K562 (cell line): ENCODE results near the gene C6orf89. TPM values are rescaled to one million over a fixed set of nuclear protein-coding genes. Genes with fewer than 3 reads are reported as not detected.
A peak's percentile ranks its signal among the peaks of the same experiment; 100 is the strongest.

Source experiments
- ATAC-seq: fragments of 200-7000 bp; cut with Tn5 transposase; 3 replicates; pipeline ENCODE4 v1.9.1; 2020; ENCODE audit warnings: moderate library complexity
- BruUV-seq: library from RNA; stranded (reverse); fragments of 400-500 nt; replicated peaks from 2 replicates; lab custom pipeline; 2021; lab: Mats Ljungman, UMichigan
- CTCF ChIA-PET: fragments of 300-600 bp; formaldehyde crosslinking; extraction: SDS; loops from one replicate; lab custom pipeline; 2021; ENCODE audit warnings: low intra/inter-chr PET ratio; lab: Yijun Ruan, JAX
- POLR2A ChIA-PET: fragments of 300-600, 350-650 bp; sonication (Branson Sonifier 250); formaldehyde crosslinking; extraction: SDS; loops from one replicate; lab custom pipeline; 2021; ENCODE audit warnings: antibody characterized with exemption, inconsistent platforms; lab: Yijun Ruan, JAX
- DNase-seq, 4 experiments: peaks; one replicate each; pipeline versions ENCODE4 v3.0.0 to v3.0.0-alpha.2; 2011 to 2018; ENCODE audit warnings: low spot score in 3 of 4, mixed read lengths in 3 of 4; ENCODE audit errors: extremely low read depth in 1 of 4
- FAIRE-seq: peaks from 2 replicates; lab custom pipeline; 2011; peaks lifted over from hg19 to GRCh38; lab: Jason Lieb, UNC
- H2AFZ ChIP-seq: 2 replicates; pipeline ENCODE4 v1.6.0; 2011; ENCODE audit warnings: low read depth, low read length, control low read depth, inconsistent platforms
- H3K27ac ChIP-seq: fragments of 200-600 bp; 3 replicates; pipeline ENCODE4 v1.8.0; 2011; ENCODE audit warnings: low read depth, mild to moderate bottlenecking, control low read depth, inconsistent platforms, low read length, moderate library complexity, mixed read lengths; ENCODE audit errors: extremely low read depth
- H3K27me3 ChIP-seq, 2 experiments: fragments of 300-600 bp in 1 of 2; 2 replicates in 1 of 2; 3 replicates in 1 of 2; pipeline versions ENCODE4 v1.6.0 to v1.8.0; 2011; ENCODE audit warnings: inconsistent platforms in 2 of 2, low read length in 2 of 2, mild to moderate bottlenecking in 1 of 2, mixed read lengths in 1 of 2, moderate library complexity in 1 of 2; ENCODE audit not compliant: control insufficient read depth in 2 of 2, insufficient read depth in 2 of 2
- H3K36me3 ChIP-seq: fragments of 300-600 bp; 3 replicates; pipeline ENCODE4 v1.8.0; 2011; ENCODE audit warnings: mild to moderate bottlenecking, low read length, inconsistent platforms; ENCODE audit not compliant: control insufficient read depth, insufficient read depth
- H3K4me1 ChIP-seq, 2 experiments: fragments of 200-600 bp in 1 of 2; replicated peaks in 1 of 2; 2 replicates in 1 of 2; 3 replicates in 1 of 2; pipeline versions ENCODE4 v1.5.1 to v1.8.0; 2011; ENCODE audit warnings: inconsistent platforms in 2 of 2, low read length in 2 of 2, mild to moderate bottlenecking in 1 of 2, mixed read lengths in 1 of 2, moderate library complexity in 1 of 2; ENCODE audit not compliant: control insufficient read depth in 2 of 2, insufficient read depth in 2 of 2
- H3K4me2 ChIP-seq: 2 replicates; pipeline ENCODE4 v1.6.1; 2011; ENCODE audit warnings: low read length, control low read depth, inconsistent platforms, mixed read lengths; ENCODE audit not compliant: insufficient read depth
- H3K4me3 ChIP-seq: fragments of 200-600 bp; sonication (generic), shearing (Covaris generic); 2 replicates; pipeline ENCODE4 v1.5.1; 2016; ENCODE audit warnings: control low read depth, inconsistent platforms
- H3K79me2 ChIP-seq: fragments of 200-600 bp; 3 replicates; pipeline ENCODE4 v1.8.0; 2011; ENCODE audit warnings: low read length, inconsistent platforms; ENCODE audit not compliant: control insufficient read depth, insufficient read depth
- H3K9ac ChIP-seq, 2 experiments: 2 replicates each; pipeline versions ENCODE4 v1.6.0 to v1.6.1; 2011; ENCODE audit warnings: low read depth in 2 of 2, low read length in 2 of 2, control low read depth in 1 of 2, inconsistent platforms in 1 of 2, mild to moderate bottlenecking in 1 of 2, mixed read lengths in 1 of 2; ENCODE audit not compliant: insufficient read depth in 1 of 2
- H3K9me1 ChIP-seq: one replicate; pipeline ENCODE4 v1.6.0; 2011; ENCODE audit warnings: inconsistent platforms, mild to moderate bottlenecking, low read length, moderate library complexity; ENCODE audit not compliant: control insufficient read depth, insufficient read depth
- H3K9me3 ChIP-seq: replicated peaks from 2 replicates; pipeline ENCODE4 v1.5.1; 2011; ENCODE audit warnings: low read depth, low read length, inconsistent platforms; ENCODE audit not compliant: control insufficient read depth, insufficient read depth
- H4K20me1 ChIP-seq: replicated peaks from 2 replicates; pipeline ENCODE4 v1.6.1; 2011; ENCODE audit warnings: low read length, inconsistent platforms, mixed read lengths; ENCODE audit not compliant: control insufficient read depth, insufficient read depth
- CCAR2 ChIP-seq: fragments of 200-400 bp; formaldehyde crosslinking; IDR thresholded peaks from 2 replicates; pipeline ENCODE4 v1.6.1; 2017; ENCODE audit warnings: mild to moderate bottlenecking, low read depth, low read length
- MEIS2 ChIP-seq: fragments of 450-650 bp; IDR thresholded peaks from 2 replicates; pipeline ENCODE4 v1.6.1; 2014; ENCODE audit warnings: mild to moderate bottlenecking; ENCODE audit not compliant: partially characterized antibody
- PBX2 ChIP-seq, 2 experiments: IDR thresholded peaks in 1 of 2; conservative IDR thresholded peaks in 1 of 2; 2 replicates each; pipeline ENCODE4 v1.6.1; 2016; ENCODE audit warnings: low read depth in 2 of 2, mild to moderate bottlenecking in 1 of 2, missing compliant biosample characterization in 1 of 2, missing genetic modification characterization in 1 of 2, moderate library complexity in 1 of 2
- PREB ChIP-seq: sonication (generic); formaldehyde crosslinking; IDR thresholded peaks from 2 replicates; pipeline ENCODE4 v1.8.1; 2023; ENCODE audit warnings: mild to moderate bottlenecking, missing genetic modification reagents
- ZKSCAN8 ChIP-seq: fragments of 200-800 bp; sonication (Bioruptor generic); IDR thresholded peaks from 2 replicates; pipeline ENCODE4 v1.6.1; 2016; ENCODE audit warnings: missing genetic modification characterization, missing compliant biosample characterization
- WGBS: fragments of 100-300 bp; shearing (Covaris generic); methylation state at CpG from one replicate; pipeline ENCODE4 v1.1.6; 2016; ENCODE audit warnings: low coverage, mixed read lengths; ENCODE audit not compliant: insufficient coverage; ENCODE audit errors: missing lambda C conversion rate; 5-methylcytosine and 5-hydroxymethylcytosine counted together
- in situ Hi-C: fragments of 300-500 bp; cut with MboI; formaldehyde crosslinking; loops from 4 replicates; pipeline ENCODE4 v1.15.0; 2018; ENCODE audit warnings: inconsistent platforms, mixed read lengths
- intact Hi-C: fragments of 100-400 bp; cut with micrococcal nuclease; formaldehyde crosslinking; loops from 2 replicates; pipeline ENCODE4 v1.14.2; 2022
- polyA plus RNA-seq, 8 experiments: library from polyadenylated mRNA; depleted of rRNA in 4 of 8; stranded (reverse) in 5 of 8; unstranded in 3 of 8; fragments of >200 nt; fragmentation: Nextera tagmentation in 2 of 8; fragmentation: Illumina TruSeq in 1 of 8; extraction: Ambion mirVana in 2 of 8; extraction: Trizol in 1 of 8; gene quantifications; 2 replicates each; pipeline versions ENCODE4 v1.2.1 to v1.2.3, GENCODE V29; 2011 to 2014; ENCODE audit warnings: inconsistent platforms in 1 of 8, missing spikeins in 1 of 8
- total RNA-seq, 7 experiments: library from RNA; depleted of rRNA in 6 of 7; stranded (reverse); fragments of >200 nt in 6 of 7; fragmentation: Illumina TruSeq in 2 of 7; extraction: Trizol in 2 of 7; gene quantifications; 2 replicates each; pipeline versions ENCODE4 v1.2.1 to v1.2.3, GENCODE V29; 2011 to 2021; ENCODE audit warnings: low replicate concordance in 1 of 7

C6orf89 gene
- total and polyA plus RNA-seq, 9 of the 15 experiments (the other 6 are each of a cell fraction or from before 2014, with no cell fraction given), result 35.2 to 111 (median 58.5) TPM

- TF ChIP-seq CCAR2 (no peak), ZKSCAN8 (no peak)
- TF ChIP-seq, all 486 proteins: peak for 0
Observed at GRCh38 chr6:36937896-36938295, 52.1 kb downstream of the C6orf89 start (continued).

- ChIA-PET CTCF (no interaction called here), POLR2A (interaction anchor here (0.6 kb wide), 1 partner anchor 63 kb away, joined by 3 read pairs; no protein-coding TSS in a partner anchor)
- FAIRE-seq (no peak), ATAC-seq (no peak), DNase-seq (no peak)
- Histone ChIP-seq H3K27me3 (peaks cover 26 to 47% of the 10 kb centered on the region in 2 experiments), H3K9me3 (no peaks in the 10 kb centered on the region), H2AFZ (no peak overlapping the region), H3K79me2 (no peaks in the 10 kb centered on the region), H3K4me3 (no peak overlapping the region), H3K4me1 (no peaks in the 10 kb centered on the region; a peak in 1 of 5 replicates), H3K9me1 (no peaks in the 10 kb centered on the region), H3K27ac (no peak overlapping the region), H3K4me2 (no peak overlapping the region), H3K9ac (no peak overlapping the region; a peak in 1 of 4 replicates), H3K36me3 (no peaks in the 10 kb centered on the region), H4K20me1 (no peaks in the 10 kb centered on the region)
- BruUV-seq, result no TSS peak
- TF ChIP-seq PBX2 (CRISPR knock-in tag; IDR thresholded peaks at IDR 0.05; ENCODE audit: low read depth), result no peak
- 0 out of 2 replicates have a peak, but pooled peaks have one; percentile 11 for TF ChIP-seq PBX2 (tag; conservative IDR thresholded peaks at IDR 0.05; ENCODE audit: low read depth)
- TF ChIP-seq MEIS2, result peak; percentile 16
- TF ChIP-seq PREB (CRISPR knock-in tag), result no peak
- intact Hi-C loops (no loop called here), in situ Hi-C loops (no loop called here)
- WGBS, result 6% methylated on average over 4 of the region's 4 CpGs
Observed at GRCh38 chr6:36938536-36938935, 52.8 kb downstream of the C6orf89 start.
